ENCODE measurements around the gene SLC8A1.

DNA sequence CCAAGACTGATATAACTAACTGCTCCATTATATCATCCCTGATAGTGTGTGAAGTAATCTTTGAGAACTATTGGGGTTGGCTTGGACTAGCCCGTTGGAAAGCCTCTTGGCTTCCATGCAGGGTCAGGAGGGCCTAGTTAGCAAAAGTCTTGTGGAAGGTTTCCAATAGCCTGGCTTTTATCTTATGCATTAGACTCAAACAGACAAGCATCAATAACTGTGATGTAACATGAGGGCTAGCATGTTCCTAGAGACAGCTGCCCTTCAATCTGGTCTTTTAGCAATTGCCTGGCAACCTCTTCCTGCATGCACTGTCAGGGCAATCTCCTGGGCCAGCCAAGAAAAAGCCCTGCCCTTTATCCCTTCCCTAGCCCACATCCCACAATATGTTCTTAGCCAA lies 18.2 kb downstream of the SLC8A1 start:
- TF ChIP-seq HNF4A (CRISPR knock-in tag; IDR thresholded peaks at IDR 0.05), result no peak
- no peak for TF ChIP-seq TAF1 (CRISPR knock-in tag; IDR thresholded peaks at IDR 0.05)
- TF ChIP-seq, protein P1, sequence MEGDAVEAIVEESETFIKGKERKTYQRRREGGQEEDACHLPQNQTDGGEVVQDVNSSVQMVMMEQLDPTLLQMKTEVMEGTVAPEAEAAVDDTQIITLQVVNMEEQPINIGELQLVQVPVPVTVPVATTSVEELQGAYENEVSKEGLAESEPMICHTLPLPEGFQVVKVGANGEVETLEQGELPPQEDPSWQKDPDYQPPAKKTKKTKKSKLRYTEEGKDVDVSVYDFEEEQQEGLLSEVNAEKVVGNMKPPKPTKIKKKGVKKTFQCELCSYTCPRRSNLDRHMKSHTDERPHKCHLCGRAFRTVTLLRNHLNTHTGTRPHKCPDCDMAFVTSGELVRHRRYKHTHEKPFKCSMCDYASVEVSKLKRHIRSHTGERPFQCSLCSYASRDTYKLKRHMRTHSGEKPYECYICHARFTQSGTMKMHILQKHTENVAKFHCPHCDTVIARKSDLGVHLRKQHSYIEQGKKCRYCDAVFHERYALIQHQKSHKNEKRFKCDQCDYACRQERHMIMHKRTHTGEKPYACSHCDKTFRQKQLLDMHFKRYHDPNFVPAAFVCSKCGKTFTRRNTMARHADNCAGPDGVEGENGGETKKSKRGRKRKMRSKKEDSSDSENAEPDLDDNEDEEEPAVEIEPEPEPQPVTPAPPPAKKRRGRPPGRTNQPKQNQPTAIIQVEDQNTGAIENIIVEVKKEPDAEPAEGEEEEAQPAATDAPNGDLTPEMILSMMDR (CRISPR knock-in tag; IDR thresholded peaks at IDR 0.05), result no peak
- TF ChIP-seq POLR2AphosphoS5 (IDR thresholded peaks at IDR 0.05; ENCODE audit: low read depth, low read length), result no peak
- TF ChIP-seq ZFAT (CRISPR knock-in tag; conservative IDR thresholded peaks at IDR 0.05), result no peak
- TF ChIP-seq SMAD3 (CRISPR knock-in tag; IDR thresholded peaks at IDR 0.05), result no peak
- no peak for TF ChIP-seq ZFP41 (CRISPR knock-in tag; IDR thresholded peaks at IDR 0.05; ENCODE audit: borderline replicate concordance)
